Upper lobe of left lung (tissue), 4 donors: ENCODE measurements around the gene NFIX.

Experiments
- CTCF ChIP-seq, 6 experiments: fragments of 450-650 bp in 4 of 6; fragments of 200-600 bp in 2 of 6; sonication (generic) in 2 of 6; IDR thresholded peaks; one replicate each; pipeline ENCODE4 v1.5.1; 2016 to 2019; ENCODE audit warnings: antibody characterized with exemption in 6 of 6
- EP300 ChIP-seq, 4 donors: sonication (generic); formaldehyde crosslinking; IDR thresholded peaks; one replicate each; pipeline ENCODE4 v1.5.1; 2017; ENCODE audit warnings: antibody characterized with exemption in 4 of 4, control low read depth in 2 of 4
- POLR2A ChIP-seq, 4 donors: fragments of 450-650 bp; IDR thresholded peaks; one replicate each; pipeline ENCODE4 v1.5.1; 2016 to 2017; ENCODE audit warnings: antibody characterized with exemption in 4 of 4, mild to moderate bottlenecking in 2 of 4
- POLR2AphosphoS5 ChIP-seq, 2 donors: sonication (generic); formaldehyde crosslinking; IDR thresholded peaks; one replicate each; pipeline ENCODE4 v1.5.1; 2017; ENCODE audit warnings: antibody characterized with exemption in 2 of 2

DNA sequence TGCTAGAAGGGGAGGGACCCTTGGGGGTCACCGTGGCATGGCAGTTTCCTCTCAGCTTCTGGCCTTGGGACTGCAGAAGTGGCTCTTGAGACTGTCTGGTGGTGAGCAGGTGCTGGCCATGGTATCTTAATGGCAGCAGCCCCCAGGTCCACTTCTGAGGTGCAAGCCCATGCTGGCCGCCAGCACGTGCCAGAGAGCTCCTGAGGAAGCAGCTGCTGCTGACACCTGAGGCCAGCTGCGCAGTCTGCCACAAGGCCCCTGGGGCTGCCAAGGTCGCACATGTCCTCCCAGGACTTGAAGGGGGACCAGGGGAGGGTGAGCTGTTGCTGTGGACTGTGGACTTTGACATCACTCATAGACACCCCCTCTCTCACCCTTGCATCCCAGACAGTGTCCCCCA lies 48.0 kb downstream of the NFIX start:
- TF ChIP-seq POLR2A (IDR thresholded peaks at IDR 0.05) (no peak), CTCF (IDR thresholded peaks at IDR 0.05) (no peak), POLR2AphosphoS5 (IDR thresholded peaks at IDR 0.05) (no peak), EP300 (IDR thresholded peaks at IDR 0.05) (no peak)
